ENCODE measurements around the gene FUT6.
"Not testable (repeated sequence)": the region's sequence is repeated elsewhere in the genome, so short reads cannot be mapped to it uniquely, and the experiment has no call there.

FUT6 gene

DNA sequence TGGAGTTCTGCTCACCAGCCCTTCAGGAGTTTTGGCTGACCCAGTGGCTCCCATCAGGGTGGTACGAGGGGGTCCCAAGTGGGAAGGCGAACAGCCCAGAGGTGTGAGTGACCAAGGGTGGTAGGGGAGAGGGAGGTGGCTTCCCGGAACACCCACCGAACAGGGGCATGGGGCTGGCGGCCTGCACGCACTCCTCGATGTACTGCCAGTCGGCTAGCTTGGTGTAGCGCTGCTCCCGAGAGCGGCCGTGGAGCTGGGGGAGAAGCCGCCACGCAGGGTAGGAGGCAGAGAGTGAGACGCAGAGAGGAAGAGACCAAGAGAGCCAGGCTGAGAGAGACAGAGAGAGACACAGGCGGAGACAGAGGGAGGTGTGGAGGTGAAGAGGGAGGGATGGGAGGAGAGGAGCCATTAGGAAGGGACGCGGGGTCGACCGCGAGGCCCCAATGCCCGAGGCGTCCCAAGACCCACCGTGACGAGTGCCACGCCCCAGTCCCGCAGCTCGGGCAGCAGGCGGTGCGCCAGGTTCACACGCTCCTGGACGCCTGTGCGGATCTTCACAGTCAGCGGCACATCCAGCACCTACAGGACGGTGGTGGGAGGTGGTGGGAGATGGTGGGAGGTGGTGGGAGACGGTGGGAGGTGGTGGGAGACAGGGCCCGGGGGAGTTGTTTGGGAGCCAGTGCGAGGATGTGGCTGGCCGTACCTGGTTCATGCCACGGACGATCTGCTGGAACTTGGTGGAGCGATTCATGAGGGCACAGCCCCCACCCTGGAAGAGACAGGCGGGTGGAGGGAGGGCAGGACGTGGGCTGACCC lies 52.7 kb downstream of the FUT6 start:
- no peak for DNase-seq (ENCODE audit: extremely low spot score)
- POLR2A ChIA-PET, result no interaction called here
- CTCF ChIA-PET, result no interaction called here
- TF ChIP-seq, protein P1, sequence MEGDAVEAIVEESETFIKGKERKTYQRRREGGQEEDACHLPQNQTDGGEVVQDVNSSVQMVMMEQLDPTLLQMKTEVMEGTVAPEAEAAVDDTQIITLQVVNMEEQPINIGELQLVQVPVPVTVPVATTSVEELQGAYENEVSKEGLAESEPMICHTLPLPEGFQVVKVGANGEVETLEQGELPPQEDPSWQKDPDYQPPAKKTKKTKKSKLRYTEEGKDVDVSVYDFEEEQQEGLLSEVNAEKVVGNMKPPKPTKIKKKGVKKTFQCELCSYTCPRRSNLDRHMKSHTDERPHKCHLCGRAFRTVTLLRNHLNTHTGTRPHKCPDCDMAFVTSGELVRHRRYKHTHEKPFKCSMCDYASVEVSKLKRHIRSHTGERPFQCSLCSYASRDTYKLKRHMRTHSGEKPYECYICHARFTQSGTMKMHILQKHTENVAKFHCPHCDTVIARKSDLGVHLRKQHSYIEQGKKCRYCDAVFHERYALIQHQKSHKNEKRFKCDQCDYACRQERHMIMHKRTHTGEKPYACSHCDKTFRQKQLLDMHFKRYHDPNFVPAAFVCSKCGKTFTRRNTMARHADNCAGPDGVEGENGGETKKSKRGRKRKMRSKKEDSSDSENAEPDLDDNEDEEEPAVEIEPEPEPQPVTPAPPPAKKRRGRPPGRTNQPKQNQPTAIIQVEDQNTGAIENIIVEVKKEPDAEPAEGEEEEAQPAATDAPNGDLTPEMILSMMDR (IDR thresholded peaks at IDR 0.05; ENCODE audit: control extremely low read depth, extremely low read depth, low read depth, missing control alignments), result no peak

DNA sequence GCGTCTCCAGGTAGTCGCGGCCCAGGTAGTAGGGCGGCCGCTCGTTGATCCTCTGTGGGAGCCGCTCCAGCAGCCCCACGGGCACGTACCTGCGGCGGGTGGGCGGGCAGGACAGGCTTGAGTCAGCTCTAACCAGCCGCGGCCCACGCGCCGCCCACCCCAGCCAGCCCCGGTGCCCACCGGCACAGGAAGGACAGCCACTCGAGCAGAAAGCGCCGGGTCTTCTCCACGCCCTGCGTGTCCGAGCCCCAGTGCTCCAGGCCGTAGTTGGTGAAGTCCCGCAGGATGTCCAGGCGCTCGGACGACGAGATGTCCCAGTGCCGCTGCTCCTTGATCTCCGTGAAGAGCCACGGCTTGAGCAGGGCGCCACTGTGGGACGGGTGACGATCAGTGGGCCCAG lies 54.1 kb downstream of the FUT6 start:
- no peak for DNase-seq (ENCODE audit: extremely low spot score)
- POLR2A ChIA-PET, result no interaction called here
- TF ChIP-seq, protein P1 (IDR thresholded peaks at IDR 0.05; ENCODE audit: control extremely low read depth, extremely low read depth, low read depth, missing control alignments), result no peak
- CTCF ChIA-PET, result no interaction called here

DNA sequence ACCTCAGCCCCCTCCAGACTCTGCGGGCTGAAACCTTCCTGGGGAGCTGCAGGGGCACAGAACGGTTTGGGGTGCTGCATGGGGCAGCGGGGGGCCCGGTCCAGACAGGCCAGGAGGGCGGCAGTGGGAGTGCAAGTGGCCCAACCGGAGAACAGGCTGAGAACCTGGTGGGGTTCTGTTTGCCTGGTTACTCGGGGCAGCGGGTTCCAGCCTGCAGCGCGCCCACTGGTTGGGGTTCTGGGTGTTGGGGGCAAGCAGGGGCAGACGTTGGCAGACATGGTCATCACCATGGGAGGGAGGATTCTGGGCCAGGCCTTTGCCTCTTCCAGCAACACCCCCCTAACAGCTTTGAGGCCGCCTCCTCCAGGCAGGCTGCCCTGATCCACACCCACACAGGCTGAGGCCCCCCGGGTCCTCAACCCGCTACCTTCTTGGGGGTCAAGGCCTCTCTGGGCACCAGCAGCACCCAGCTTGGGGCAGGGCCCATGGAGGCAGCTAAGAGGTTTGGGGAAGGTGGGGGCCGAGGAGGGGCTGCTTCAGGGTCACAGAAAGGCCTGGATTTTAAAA lies 54.8 kb downstream of the FUT6 start, which contains the start of gene PRR22:
Gene PRR22 (minus strand): TSS at position 166 of the 567 bp plus-strand sequence. CDS start 86 bp downstream, at position 80.
- no peak for DNase-seq (ENCODE audit: extremely low spot score)
- ChIA-PET CTCF (interaction anchor here (2.4 kb wide), 1 partner anchor 64 kb away, joined by 6 read pairs; the partner anchor contains the start of genes CATSPERD and LONP1), POLR2A (no interaction called here)
- TF ChIP-seq, protein P1 (IDR thresholded peaks at IDR 0.05; ENCODE audit: control extremely low read depth, extremely low read depth, low read depth, missing control alignments), result no peak

DNA sequence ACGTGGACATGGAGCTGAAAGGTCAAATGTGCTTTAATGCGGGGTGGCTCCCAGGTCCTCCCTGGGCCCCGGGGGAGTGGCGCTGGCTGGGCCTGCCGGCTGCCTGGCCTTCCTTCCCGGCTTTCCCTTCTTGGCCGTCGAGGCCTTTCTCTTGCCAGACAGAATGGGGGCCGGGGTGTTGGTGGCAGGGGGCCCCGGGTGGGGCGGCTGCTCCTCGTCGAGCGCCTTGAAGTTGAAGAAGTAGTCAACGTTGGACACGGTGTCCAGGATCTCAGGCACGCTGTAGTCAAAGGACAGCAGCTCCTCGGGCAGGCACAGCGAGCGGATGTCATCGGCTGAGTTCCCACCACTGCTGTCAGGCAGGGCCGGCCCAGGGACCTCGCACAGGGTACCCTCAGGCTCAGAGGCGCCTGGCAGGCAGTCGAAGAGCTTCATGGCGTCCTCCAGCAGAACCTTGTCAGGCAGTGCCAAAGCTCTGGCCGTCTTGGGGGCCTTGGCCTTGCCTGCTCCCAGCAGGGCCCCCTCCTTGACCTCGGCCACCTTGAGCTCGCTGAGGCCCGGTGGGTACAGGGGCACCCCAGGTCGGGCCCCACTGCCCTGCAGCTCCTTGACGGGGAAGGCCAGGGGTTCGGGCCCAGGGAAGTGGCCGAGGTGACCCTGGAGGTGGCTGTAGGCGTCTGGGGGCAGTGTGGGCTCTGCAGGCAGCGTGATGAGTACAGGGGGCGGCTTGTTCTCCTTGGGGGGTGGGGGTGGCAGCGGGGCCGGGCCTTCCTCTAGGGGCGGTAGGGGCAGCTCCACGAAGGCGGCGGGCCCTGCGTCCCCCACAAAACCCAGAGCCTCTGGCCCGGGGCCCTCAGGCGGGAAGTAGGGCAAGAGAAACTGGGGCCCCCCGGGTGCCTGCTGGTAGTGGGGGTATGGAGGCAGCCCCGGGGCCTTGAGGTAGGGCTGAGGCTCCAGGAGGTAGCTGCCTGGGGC lies 56.3 kb downstream of the FUT6 start:
- ChIA-PET POLR2A (interaction anchor here (0.5 kb wide), 1 partner anchor 956 kb away, joined by 7 read pairs; no protein-coding TSS in a partner anchor), CTCF (interaction anchor here (1.1 to 2.4 kb wide), 3 partner anchors 10 to 63 kb away, joined by 4 to 6 read pairs (median 5); partner anchors contain the start of genes CATSPERD, LONP1 and NRTN)

DNA sequence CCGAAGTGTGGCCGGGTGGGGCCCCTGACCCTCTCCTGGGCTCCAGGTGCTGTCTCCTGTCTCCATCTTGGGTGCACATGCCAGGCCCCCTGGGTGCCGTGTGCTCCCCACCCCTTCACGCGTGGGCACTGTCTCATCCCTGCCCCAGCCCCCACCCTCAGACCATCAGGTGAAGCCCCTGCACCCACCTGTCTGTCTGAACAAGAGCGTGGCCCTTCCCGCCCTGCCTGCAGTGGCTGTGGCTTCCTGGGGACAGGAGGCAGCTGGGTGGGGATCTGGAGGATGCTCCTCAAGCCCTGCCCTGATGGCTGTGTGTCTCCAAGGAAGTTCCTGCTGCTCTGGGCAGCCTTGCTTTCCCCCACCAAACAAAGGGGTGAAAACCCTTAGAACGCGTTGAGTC lies 57.2 kb downstream of the FUT6 start:
- TF ChIP-seq, protein P1 (IDR thresholded peaks at IDR 0.05; ENCODE audit: control extremely low read depth, extremely low read depth, low read depth, missing control alignments), result no peak
- CTCF ChIA-PET, result interaction anchor here (1.4 kb wide), 1 partner anchor 22 kb away, joined by 6 read pairs; no protein-coding TSS in a partner anchor
- DNase-seq (ENCODE audit: extremely low spot score), result no peak
- POLR2A ChIA-PET, result interaction anchor here (0.5 kb wide), 1 partner anchor 955 kb away, joined by 7 read pairs; no protein-coding TSS in a partner anchor

More for the DNA sequence above, 56.3 kb downstream of the FUT6 start:
- DNase-seq (ENCODE audit: extremely low spot score), result no peak
- TF ChIP-seq, protein P1 (IDR thresholded peaks at IDR 0.05; ENCODE audit: control extremely low read depth, extremely low read depth, low read depth, missing control alignments), result no peak

DNA sequence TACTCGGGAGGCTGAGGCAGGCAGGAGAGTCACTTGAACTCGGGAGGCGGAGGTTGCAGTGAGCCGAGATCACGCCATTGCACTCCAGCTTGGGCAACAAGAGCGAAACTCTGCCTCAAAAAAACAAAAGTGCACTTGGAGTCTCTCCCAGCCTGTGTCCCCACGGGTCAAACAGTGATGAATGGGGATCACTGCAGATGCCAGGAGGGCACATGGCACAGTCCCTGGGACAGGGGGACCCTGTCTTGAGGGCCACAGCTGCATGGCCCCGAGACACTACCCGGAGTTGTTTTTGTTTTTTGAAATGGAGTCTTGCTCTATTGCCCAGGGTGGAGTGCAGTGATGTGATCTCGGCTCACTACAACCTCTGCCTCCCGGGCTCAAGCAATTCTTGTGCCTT lies 58.6 kb downstream of the FUT6 start:
- CTCF ChIA-PET, result interaction anchor here (1.0 to 1.4 kb wide), 3 partner anchors 23 to 94 kb away, joined by 3 to 6 read pairs (median 6); no protein-coding TSS in a partner anchor
- POLR2A ChIA-PET; DNase-seq (ENCODE audit: extremely low spot score): not testable (repeated sequence)
